SK-N-SH treated with all-trans-retinoic acid at 6 μM for 48 hours (cell line): ENCODE data around the gene LECT2.

ENCODE experiments used
- ATAC-seq: fragments of 200-7000 bp; cut with Tn5 transposase; 3 replicates; pipeline ENCODE4 v1.9.1; 2020; ENCODE audit warnings: mild to moderate bottlenecking, moderate library complexity
- ARNTL ChIP-seq: fragments of 450-650 bp; formaldehyde crosslinking; IDR thresholded peaks from 2 replicates; pipeline ENCODE4 v1.5.0; 2020; ENCODE audit warnings: low read depth, mild to moderate bottlenecking, moderate library complexity, borderline replicate concordance
- BACH2 ChIP-seq: fragments of 250-450 bp; sonication (Bioruptor Pico); IDR thresholded peaks from 2 replicates; pipeline ENCODE4 v1.9.0; 2021; ENCODE audit warnings: mild to moderate bottlenecking, borderline replicate concordance
- CSDC2 ChIP-seq: fragments of 250-450 bp; sonication (Bioruptor Pico); IDR thresholded peaks from 2 replicates; pipeline ENCODE4 v1.5.0; 2020; ENCODE audit warnings: mild to moderate bottlenecking, moderate library complexity
- ESRRG ChIP-seq: fragments of 250-450 bp; sonication (Bioruptor Pico); IDR thresholded peaks from 2 replicates; pipeline ENCODE4 v1.6.1; 2021; ENCODE audit warnings: mild to moderate bottlenecking
- GLIS3 ChIP-seq: fragments of 250-450 bp; sonication (Bioruptor Pico); IDR thresholded peaks from 2 replicates; pipeline ENCODE4 v1.5.0; 2020; ENCODE audit warnings: mild to moderate bottlenecking, moderate library complexity
- ISL1 ChIP-seq: fragments of 250-450 bp; sonication (Bioruptor Pico); IDR thresholded peaks from 2 replicates; pipeline ENCODE4 v2.1.2; 2022; ENCODE audit warnings: mild to moderate bottlenecking, moderate library complexity
- OSR1 ChIP-seq: fragments of 250-450 bp; sonication (Bioruptor Pico); IDR thresholded peaks from 2 replicates; pipeline ENCODE4 v1.8.0; 2022; ENCODE audit warnings: moderate library complexity, mild to moderate bottlenecking, inconsistent platforms
- PPARA ChIP-seq: fragments of 250-450 bp; sonication (Bioruptor Pico); IDR thresholded peaks from 2 replicates; pipeline ENCODE4 v1.5.0; 2020; ENCODE audit warnings: mild to moderate bottlenecking, borderline replicate concordance
- RARB ChIP-seq: fragments of 250-450 bp; sonication (Bioruptor Pico); IDR thresholded peaks from 2 replicates; pipeline ENCODE4 v1.8.0; 2021; ENCODE audit warnings: mild to moderate bottlenecking, moderate library complexity
- SNAI2 ChIP-seq: fragments of 250-450 bp; sonication (Bioruptor Pico); IDR thresholded peaks from 2 replicates; pipeline ENCODE4 v1.5.0; 2020; ENCODE audit warnings: mild to moderate bottlenecking, moderate library complexity
- TCF4 ChIP-seq: fragments of 250-450 bp; sonication (Bioruptor Pico); IDR thresholded peaks from 2 replicates; pipeline ENCODE4 v1.8.0; 2021; ENCODE audit warnings: mild to moderate bottlenecking, moderate library complexity, borderline replicate concordance
- TOX ChIP-seq: fragments of 250-450 bp; sonication (Bioruptor Pico); IDR thresholded peaks from 2 replicates; pipeline ENCODE4 v1.8.0; 2021; ENCODE audit warnings: mild to moderate bottlenecking, moderate library complexity, borderline replicate concordance
- ZC3H10 ChIP-seq: fragments of 250-450 bp; sonication (Bioruptor Pico); IDR thresholded peaks from 2 replicates; pipeline ENCODE4 v1.5.1; 2021; ENCODE audit warnings: mild to moderate bottlenecking, moderate library complexity
- ZFP3 ChIP-seq: fragments of 250-450 bp; sonication (Bioruptor Pico); IDR thresholded peaks from 2 replicates; pipeline ENCODE4 v1.5.0; 2020; ENCODE audit warnings: mild to moderate bottlenecking, moderate library complexity
- ZFP30 ChIP-seq: fragments of 450-650 bp; formaldehyde crosslinking; IDR thresholded peaks from 2 replicates; pipeline ENCODE4 v1.5.0; 2022; ENCODE audit warnings: mild to moderate bottlenecking, moderate library complexity
- ZNF70 ChIP-seq: fragments of 450-650 bp; formaldehyde crosslinking; IDR thresholded peaks from 2 replicates; pipeline ENCODE4 v1.5.0; 2020; ENCODE audit warnings: mild to moderate bottlenecking, moderate library complexity
- ZNF8 ChIP-seq: fragments of 450-650 bp; formaldehyde crosslinking; IDR thresholded peaks from 2 replicates; pipeline ENCODE4 v1.5.0; 2020; ENCODE audit warnings: mild to moderate bottlenecking, moderate library complexity
- TF ChIP-seq, protein P1 (sequence below): fragments of 250-450 bp; sonication (Bioruptor Pico); IDR thresholded peaks from 2 replicates; pipeline ENCODE4 v1.8.0; 2021; ENCODE audit warnings: low read depth, mild to moderate bottlenecking, moderate library complexity, borderline replicate concordance
- TF ChIP-seq, protein P2 (sequence below): fragments of 250-450 bp; sonication (Bioruptor Pico); IDR thresholded peaks from 2 replicates; pipeline ENCODE4 v1.5.1; 2020; ENCODE audit warnings: low read depth, mild to moderate bottlenecking, moderate library complexity
- TF ChIP-seq, protein P3 (sequence below): fragments of 250-450 bp; sonication (Bioruptor Pico); IDR thresholded peaks from 2 replicates; pipeline ENCODE4 v1.5.1; 2021; ENCODE audit warnings: mild to moderate bottlenecking, moderate library complexity
- TF ChIP-seq, protein P4 (sequence below): fragments of 250-450 bp; sonication (Bioruptor Pico); IDR thresholded peaks from 2 replicates; pipeline ENCODE4 v1.8.0; 2020; ENCODE audit warnings: mild to moderate bottlenecking, moderate library complexity, borderline replicate concordance

LECT2 gene

DNA sequence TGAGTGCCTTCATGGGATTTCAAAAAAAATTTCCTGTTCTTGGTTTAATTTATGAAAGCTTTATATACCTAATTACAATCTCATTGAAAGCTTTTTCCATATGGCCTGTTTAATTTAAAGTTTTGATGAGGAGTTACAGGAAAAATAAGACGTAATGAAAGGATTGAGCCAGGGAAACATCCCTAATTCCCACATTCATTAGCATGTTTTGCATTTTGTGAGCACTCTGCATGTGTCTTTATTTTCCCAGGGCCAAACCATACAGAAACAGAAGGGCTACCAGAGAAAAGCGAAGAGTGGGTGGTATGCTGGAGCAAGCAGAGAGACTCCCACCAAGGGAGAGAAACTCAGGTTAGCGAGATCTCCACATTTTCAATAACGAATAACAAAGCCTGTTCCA lies 20.3 kb upstream of the LECT2 start:
- no peak for ATAC-seq
- TF ChIP-seq ZFP30 (CRISPR knock-in tag) (no peak), ARNTL (CRISPR knock-in tag) (no peak), ISL1 (CRISPR knock-in tag) (no peak), PPARA (CRISPR knock-in tag) (no peak), ZFP3 (CRISPR knock-in tag) (no peak), TCF4 (CRISPR knock-in tag) (no peak), TOX (CRISPR knock-in tag) (no peak), ZNF8 (CRISPR knock-in tag) (no peak), ZC3H10 (CRISPR knock-in tag) (no peak), GLIS3 (CRISPR knock-in tag) (no peak), ZNF70 (CRISPR knock-in tag) (no peak), ESRRG (CRISPR knock-in tag) (no peak), BACH2 (no peak), RARB (CRISPR knock-in tag) (no peak), CSDC2 (CRISPR knock-in tag) (no peak)
- TF ChIP-seq, protein P1, sequence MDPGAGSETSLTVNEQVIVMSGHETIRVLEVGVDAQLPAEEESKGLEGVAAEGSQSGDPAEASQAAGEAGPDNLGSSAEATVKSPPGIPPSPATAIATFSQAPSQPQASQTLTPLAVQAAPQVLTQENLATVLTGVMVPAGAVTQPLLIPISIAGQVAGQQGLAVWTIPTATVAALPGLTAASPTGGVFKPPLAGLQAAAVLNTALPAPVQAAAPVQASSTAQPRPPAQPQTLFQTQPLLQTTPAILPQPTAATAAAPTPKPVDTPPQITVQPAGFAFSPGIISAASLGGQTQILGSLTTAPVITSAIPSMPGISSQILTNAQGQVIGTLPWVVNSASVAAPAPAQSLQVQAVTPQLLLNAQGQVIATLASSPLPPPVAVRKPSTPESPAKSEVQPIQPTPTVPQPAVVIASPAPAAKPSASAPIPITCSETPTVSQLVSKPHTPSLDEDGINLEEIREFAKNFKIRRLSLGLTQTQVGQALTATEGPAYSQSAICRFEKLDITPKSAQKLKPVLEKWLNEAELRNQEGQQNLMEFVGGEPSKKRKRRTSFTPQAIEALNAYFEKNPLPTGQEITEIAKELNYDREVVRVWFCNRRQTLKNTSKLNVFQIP (CRISPR knock-in tag), result no peak
- TF ChIP-seq, protein P2, sequence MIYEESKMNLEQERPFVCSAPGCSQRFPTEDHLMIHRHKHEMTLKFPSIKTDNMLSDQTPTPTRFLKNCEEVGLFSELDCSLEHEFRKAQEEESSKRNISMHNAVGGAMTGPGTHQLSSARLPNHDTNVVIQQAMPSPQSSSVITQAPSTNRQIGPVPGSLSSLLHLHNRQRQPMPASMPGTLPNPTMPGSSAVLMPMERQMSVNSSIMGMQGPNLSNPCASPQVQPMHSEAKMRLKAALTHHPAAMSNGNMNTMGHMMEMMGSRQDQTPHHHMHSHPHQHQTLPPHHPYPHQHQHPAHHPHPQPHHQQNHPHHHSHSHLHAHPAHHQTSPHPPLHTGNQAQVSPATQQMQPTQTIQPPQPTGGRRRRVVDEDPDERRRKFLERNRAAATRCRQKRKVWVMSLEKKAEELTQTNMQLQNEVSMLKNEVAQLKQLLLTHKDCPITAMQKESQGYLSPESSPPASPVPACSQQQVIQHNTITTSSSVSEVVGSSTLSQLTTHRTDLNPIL, result no peak
- TF ChIP-seq, protein P3, sequence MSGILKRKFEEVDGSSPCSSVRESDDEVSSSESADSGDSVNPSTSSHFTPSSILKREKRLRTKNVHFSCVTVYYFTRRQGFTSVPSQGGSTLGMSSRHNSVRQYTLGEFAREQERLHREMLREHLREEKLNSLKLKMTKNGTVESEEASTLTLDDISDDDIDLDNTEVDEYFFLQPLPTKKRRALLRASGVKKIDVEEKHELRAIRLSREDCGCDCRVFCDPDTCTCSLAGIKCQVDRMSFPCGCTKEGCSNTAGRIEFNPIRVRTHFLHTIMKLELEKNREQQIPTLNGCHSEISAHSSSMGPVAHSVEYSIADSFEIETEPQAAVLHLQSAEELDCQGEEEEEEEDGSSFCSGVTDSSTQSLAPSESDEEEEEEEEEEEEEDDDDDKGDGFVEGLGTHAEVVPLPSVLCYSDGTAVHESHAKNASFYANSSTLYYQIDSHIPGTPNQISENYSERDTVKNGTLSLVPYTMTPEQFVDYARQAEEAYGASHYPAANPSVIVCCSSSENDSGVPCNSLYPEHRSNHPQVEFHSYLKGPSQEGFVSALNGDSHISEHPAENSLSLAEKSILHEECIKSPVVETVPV (CRISPR knock-in tag), result no peak
- TF ChIP-seq, protein P4, sequence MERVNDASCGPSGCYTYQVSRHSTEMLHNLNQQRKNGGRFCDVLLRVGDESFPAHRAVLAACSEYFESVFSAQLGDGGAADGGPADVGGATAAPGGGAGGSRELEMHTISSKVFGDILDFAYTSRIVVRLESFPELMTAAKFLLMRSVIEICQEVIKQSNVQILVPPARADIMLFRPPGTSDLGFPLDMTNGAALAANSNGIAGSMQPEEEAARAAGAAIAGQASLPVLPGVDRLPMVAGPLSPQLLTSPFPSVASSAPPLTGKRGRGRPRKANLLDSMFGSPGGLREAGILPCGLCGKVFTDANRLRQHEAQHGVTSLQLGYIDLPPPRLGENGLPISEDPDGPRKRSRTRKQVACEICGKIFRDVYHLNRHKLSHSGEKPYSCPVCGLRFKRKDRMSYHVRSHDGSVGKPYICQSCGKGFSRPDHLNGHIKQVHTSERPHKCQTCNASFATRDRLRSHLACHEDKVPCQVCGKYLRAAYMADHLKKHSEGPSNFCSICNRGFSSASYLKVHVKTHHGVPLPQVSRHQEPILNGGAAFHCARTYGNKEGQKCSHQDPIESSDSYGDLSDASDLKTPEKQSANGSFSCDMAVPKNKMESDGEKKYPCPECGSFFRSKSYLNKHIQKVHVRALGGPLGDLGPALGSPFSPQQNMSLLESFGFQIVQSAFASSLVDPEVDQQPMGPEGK (CRISPR knock-in tag), result no peak
- TF ChIP-seq, all 23 proteins: peak for 0

DNA sequence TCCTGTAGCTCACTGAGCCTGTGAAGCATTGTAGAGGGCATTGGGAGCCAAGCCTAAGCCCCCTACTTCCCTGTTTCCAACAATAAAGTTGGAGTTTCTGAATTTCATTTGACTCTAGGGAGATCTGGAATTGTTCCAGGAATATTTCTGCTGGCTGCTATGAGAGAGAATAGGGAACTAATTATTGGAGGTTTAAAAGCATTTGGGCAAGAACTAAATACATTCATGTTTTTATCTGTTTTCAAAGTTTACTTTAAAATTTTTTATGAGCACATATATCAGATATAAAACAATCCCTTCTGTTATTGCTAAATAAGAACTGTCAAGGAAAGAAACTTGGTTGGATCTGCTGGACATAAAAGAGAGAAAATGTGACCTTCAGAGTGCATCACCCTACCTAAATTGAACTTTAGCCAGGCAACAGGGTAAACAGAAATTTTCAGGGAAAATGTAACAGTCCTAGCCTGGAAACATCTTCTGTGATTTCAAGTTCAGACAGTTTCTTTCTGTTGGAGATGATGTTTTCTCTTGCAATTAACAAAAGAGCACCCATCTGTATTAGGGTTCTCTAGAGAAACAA lies 19.3 kb upstream of the LECT2 start:
- TF ChIP-seq ZFP3 (CRISPR knock-in tag), result no peak
- no peak for TF ChIP-seq TCF4 (CRISPR knock-in tag)
- TF ChIP-seq SNAI2 (CRISPR knock-in tag), result no peak
- TF ChIP-seq ZNF70 (CRISPR knock-in tag), result no peak
- TF ChIP-seq, protein P3 (CRISPR knock-in tag), result no peak
- TF ChIP-seq TOX (CRISPR knock-in tag), result no peak
- no peak for TF ChIP-seq ESRRG (CRISPR knock-in tag)
- no peak for TF ChIP-seq OSR1 (CRISPR knock-in tag)
- TF ChIP-seq, protein P4 (CRISPR knock-in tag), result no peak

More for the DNA sequence above, 19.3 kb upstream of the LECT2 start:
- no peak for ATAC-seq
